HL-60 (cell line): ENCODE results near the gene REM1.

Source experiments
- DNase-seq, 2 experiments: peaks; one replicate each; pipeline ENCODE4 v3.0.0-alpha.2; 2010 to 2020; ENCODE audit warnings: low read depth in 1 of 2, low spot score in 1 of 2
- H3K27ac ChIP-seq: fragments of 250-450 bp; sonication (Bioruptor Pico); replicated peaks from 2 replicates; pipeline ENCODE4 v1.5.1; 2020; ENCODE audit warnings: mild to moderate bottlenecking, moderate library complexity
- H3K27me3 ChIP-seq: fragments of 250-450 bp; sonication (Bioruptor Pico); 2 replicates; pipeline ENCODE4 v1.5.1; 2021; ENCODE audit warnings: mild to moderate bottlenecking, moderate library complexity; ENCODE audit not compliant: insufficient read depth, poor library complexity, severe bottlenecking
- H3K4me3 ChIP-seq: replicated peaks from 2 replicates; pipeline ENCODE4 v1.5.1; 2011; ENCODE audit warnings: mild to moderate bottlenecking, control low read depth, low read length; ENCODE audit not compliant: insufficient read depth
- CTCF ChIP-seq: IDR thresholded peaks from one replicate; pipeline ENCODE4 v1.5.1; 2011; ENCODE audit warnings: low read length, control low read depth, inconsistent platforms; ENCODE audit not compliant: insufficient read depth
- GABPA ChIP-seq: IDR thresholded peaks from 2 replicates; pipeline ENCODE4 v1.6.1; 2012; ENCODE audit warnings: low read depth
- POLR2AphosphoS5 ChIP-seq: IDR thresholded peaks from 2 replicates; pipeline ENCODE4 v1.6.1; 2012; ENCODE audit warnings: low read depth
- REST ChIP-seq: IDR thresholded peaks from 2 replicates; pipeline ENCODE4 v1.6.1; 2012; ENCODE audit warnings: low read depth; ENCODE audit not compliant: insufficient replicate concordance
- SPI1 ChIP-seq: IDR thresholded peaks from 2 replicates; pipeline ENCODE4 v1.6.1; 2012; ENCODE audit warnings: low read depth, mild to moderate bottlenecking, borderline replicate concordance

Gene REM1

GRCh38 chr20:31430568-31431115 is 44.4 kb upstream of the REM1 start:
- Histone ChIP-seq H3K4me3 (no peak overlapping the region), H3K27me3 (no peaks in the 10 kb centered on the region), H3K27ac (no peak overlapping the region)
- no peak for TF ChIP-seq CTCF
- no peak for DNase-seq

GRCh38 chr20:31440012-31440659 is 35.0 kb upstream of the REM1 start, which contains the start of gene DEFB123:
TSS of gene DEFB123 (plus strand) at chr20:31440632. CDS start at chr20:31440699, 67 bp downstream.
- H3K27me3 ChIP-seq: no peaks in the 10 kb centered on the region
- no peak for DNase-seq
- no peak within 1 kb of the TSS for H3K27ac ChIP-seq
- no peak within 1 kb of the TSS for H3K4me3 ChIP-seq
- no peak for TF ChIP-seq POLR2AphosphoS5
- TF ChIP-seq CTCF: no peak
- no peak for TF ChIP-seq SPI1
- no peak for TF ChIP-seq GABPA
- no peak for TF ChIP-seq REST

- TF ChIP-seq SPI1: no peak
- no peak for TF ChIP-seq REST
- TF ChIP-seq POLR2AphosphoS5: no peak
- no peak for TF ChIP-seq CTCF
- TF ChIP-seq GABPA: no peak
- no peak overlapping the region for H3K4me3 ChIP-seq
- no peaks in the 10 kb centered on the region for H3K27me3 ChIP-seq
- DNase-seq: no peak
- H3K27ac ChIP-seq: no peak overlapping the region
These were observed 28.8 kb upstream of the REM1 start for GRCh38 chr20:31446084-31446819.
